PC-9 (cell line): ENCODE measurements around the gene KRT77.

Experiments
- CTCF ChIP-seq: fragments of 200-600 bp; sonication (generic); conservative IDR thresholded peaks from 2 replicates; pipeline ENCODE4 v1.6.1; 2017; ENCODE audit warnings: mixed run types, antibody characterized with exemption, mild to moderate bottlenecking, moderate library complexity
- EZH2 ChIP-seq: fragments of 200-600 bp; sonication (generic); IDR thresholded peaks from 2 replicates; pipeline ENCODE4 v1.8.0; 2017; ENCODE audit warnings: antibody characterized with exemption, low read depth

- TF ChIP-seq CTCF (no peak), EZH2 (no peak)
Observed at GRCh38 chr12:52684431-52684830, 18.9 kb downstream of the KRT77 start.
